Large intestine (tissue), 3 donors: Measurements from ENCODE around the gene SDSL. TPM values are rescaled to one million over a fixed set of nuclear protein-coding genes. Genes with fewer than 3 reads are reported as not detected.

ENCODE experiments used
- DNase-seq, 2 donors: peaks; one replicate each; pipeline versions ENCODE4 v3.0.0 to v3.0.0-alpha.2; 2013
- H3K27ac ChIP-seq: one replicate; pipeline ENCODE4 v1.5.1; 2013; ENCODE audit warnings: low read length
- H3K27me3 ChIP-seq: 2 replicates; pipeline ENCODE4 v1.6.1; 2013; ENCODE audit warnings: low read length; ENCODE audit not compliant: control insufficient read depth, insufficient read depth
- H3K36me3 ChIP-seq: 2 replicates; pipeline ENCODE4 v1.6.1; 2013; ENCODE audit warnings: low read length; ENCODE audit not compliant: control insufficient read depth, insufficient read depth
- H3K4me1 ChIP-seq: one replicate; pipeline ENCODE4 v1.6.1; 2013; ENCODE audit warnings: low read length; ENCODE audit not compliant: control insufficient read depth, insufficient read depth
- H3K4me3 ChIP-seq: one replicate; pipeline ENCODE4 v1.5.1; 2013; ENCODE audit warnings: low read length
- H3K9me3 ChIP-seq: one replicate; pipeline ENCODE4 v1.6.1; 2013; ENCODE audit warnings: mild to moderate bottlenecking, low read depth, low read length, moderate library complexity; ENCODE audit not compliant: control insufficient read depth
- WGBS: methylation state at CpG from one replicate; pipeline ENCODE4 v1.1.5; 2013; ENCODE audit warnings: low lambda C conversion rate; ENCODE audit not compliant: insufficient coverage; 5-methylcytosine and 5-hydroxymethylcytosine counted together
- polyA plus RNA-seq: library from polyadenylated mRNA; unstranded; fragments of 120-200 nt; gene quantifications from one replicate; pipeline ENCODE4 v1.2.1, GENCODE V29; 2013

Gene SDSL
- polyA plus RNA-seq, 1 donor: 17.4 TPM

DNA sequence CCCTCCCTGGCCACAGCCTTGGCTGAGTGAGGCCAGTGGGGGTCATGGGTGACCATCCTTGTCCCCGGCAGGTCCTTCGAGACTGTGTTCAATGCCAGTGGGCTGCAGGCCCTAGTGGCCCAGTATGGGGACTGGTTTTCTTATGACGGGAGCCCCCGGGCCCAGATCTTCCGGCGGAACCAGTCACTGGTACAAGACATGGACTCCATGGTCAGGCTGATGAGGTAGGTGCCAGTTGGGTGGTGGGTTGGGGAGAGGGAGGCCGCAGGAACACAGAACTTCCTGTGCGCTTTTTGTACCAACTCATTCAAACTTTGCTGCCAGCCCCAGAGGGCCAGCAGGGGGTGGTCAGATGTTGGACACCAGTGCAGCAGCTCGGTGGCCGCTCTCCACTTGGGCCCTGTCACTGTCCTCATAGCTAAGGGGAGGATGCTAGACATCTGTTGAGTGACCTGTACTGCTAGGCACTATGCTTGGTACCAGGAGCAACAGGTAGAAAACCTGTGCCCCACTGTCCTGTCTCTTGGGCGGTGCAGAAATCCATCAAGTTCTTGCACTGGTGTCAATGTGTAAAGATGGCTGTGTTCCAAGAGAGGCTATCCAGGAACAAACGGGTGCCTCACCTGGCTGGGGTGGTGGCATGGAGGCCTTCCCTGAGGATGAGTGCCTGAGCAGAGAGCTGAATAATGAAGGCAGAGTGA lies 35.2 kb upstream of the SDSL start:
- H3K27ac ChIP-seq: no peak overlapping the region
- H3K4me1 ChIP-seq: no peaks in the 10 kb centered on the region
- no peaks in the 10 kb centered on the region for H3K9me3 ChIP-seq
- H3K36me3 ChIP-seq: peaks cover 33% of the 10 kb centered on the region
- H3K27me3 ChIP-seq: no peaks in the 10 kb centered on the region
- WGBS: no CpG with 5 or more reads among the region's 12 CpGs
- DNase-seq: no peak
- no peak overlapping the region for H3K4me3 ChIP-seq

DNA sequence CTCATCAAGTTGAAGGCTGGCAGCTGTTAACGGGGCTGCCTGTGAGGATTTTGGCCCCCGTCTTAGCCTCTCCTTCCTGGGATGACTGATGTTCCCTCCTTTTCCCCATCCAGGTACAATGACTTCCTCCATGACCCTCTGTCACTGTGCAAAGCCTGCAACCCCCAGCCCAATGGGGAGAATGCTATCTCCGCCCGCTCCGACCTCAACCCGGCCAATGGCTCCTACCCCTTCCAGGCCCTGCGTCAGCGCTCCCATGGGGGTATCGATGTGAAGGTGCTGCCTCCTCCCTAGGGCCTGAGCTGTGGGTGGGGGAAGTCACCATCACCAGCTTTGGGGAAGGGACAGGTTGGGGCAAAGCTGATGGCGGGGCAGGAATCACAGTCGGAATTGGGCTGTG lies 34.5 kb upstream of the SDSL start:
- H3K27me3 ChIP-seq: no peaks in the 10 kb centered on the region
- WGBS: no CpG with 5 or more reads among the region's 11 CpGs
- peaks cover 33% of the 10 kb centered on the region for H3K36me3 ChIP-seq
- H3K27ac ChIP-seq: no peak overlapping the region
- no peaks in the 10 kb centered on the region for H3K9me3 ChIP-seq
- no peak for DNase-seq
- no peak overlapping the region for H3K4me3 ChIP-seq
- no peaks in the 10 kb centered on the region for H3K4me1 ChIP-seq

DNA sequence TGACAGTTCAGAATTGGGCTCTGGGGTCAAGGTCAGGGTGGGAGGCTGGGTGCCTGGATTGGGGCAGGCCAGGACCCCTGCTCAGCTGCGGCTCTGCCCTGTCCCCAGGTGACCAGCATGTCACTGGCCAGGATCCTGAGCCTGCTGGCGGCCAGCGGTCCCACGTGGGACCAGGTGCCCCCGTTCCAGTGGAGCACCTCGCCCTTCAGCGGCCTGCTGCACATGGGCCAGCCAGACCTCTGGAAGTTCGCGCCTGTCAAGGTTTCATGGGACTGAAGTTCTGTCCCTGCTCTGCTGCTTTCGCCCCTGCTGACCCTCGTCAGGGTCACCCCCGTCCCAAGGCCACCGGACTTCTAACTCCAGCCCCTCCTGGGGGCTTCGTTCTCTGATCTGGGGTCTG lies 33.8 kb upstream of the SDSL start:
- peaks cover 30% of the 10 kb centered on the region for H3K36me3 ChIP-seq
- H3K27ac ChIP-seq: no peak overlapping the region
- H3K4me3 ChIP-seq: no peak overlapping the region
- WGBS: no CpG with 5 or more reads among the region's 14 CpGs
- no peaks in the 10 kb centered on the region for H3K4me1 ChIP-seq
- no peaks in the 10 kb centered on the region for H3K27me3 ChIP-seq
- no peaks in the 10 kb centered on the region for H3K9me3 ChIP-seq
- DNase-seq: no peak

DNA sequence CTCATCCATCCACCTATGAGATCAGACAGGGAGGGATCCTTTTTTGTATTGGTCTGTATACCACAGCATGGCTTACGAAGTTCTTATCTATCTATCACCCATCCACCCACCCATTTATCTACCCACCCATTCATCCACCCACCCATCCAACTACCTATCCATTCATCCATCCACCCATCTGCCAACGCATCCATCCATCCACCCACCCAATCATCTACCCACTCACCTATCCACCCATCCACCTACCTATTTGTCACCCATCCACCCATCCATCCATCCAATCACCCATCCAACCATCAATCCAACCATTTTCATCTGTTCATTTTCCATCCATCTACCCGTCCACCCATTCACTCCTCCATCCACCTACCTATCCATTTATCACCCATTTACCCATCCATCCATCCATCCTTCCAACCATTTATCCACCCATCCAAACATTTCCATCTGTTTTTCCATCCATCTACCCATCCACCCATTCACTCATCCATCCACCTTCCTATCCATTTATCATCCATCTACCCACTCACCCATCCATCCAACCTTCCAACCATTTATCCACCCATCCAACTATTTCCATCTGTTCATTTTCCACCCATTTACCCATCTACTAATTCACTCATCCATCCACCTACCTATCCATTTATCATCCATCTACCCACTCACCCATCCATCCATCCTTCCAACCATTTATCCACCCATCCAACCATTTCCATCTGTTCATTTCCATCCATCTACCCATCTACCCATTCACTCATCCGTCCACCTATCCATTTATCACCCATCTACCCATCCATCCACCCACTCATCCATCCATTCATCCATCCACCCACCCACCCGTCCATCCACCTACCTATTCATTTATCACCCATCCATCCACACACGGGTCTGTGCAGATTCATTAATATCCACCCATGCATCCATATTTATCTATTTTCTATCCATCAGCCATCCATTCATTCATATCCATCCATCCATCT lies 31.8 kb upstream of the SDSL start:
- Histone ChIP-seq H3K4me1 (no peaks in the 10 kb centered on the region), H3K36me3 (peaks cover 21% of the 10 kb centered on the region)
- WGBS: 100% methylated on average over 6 of the region's 6 CpGs

DNA sequence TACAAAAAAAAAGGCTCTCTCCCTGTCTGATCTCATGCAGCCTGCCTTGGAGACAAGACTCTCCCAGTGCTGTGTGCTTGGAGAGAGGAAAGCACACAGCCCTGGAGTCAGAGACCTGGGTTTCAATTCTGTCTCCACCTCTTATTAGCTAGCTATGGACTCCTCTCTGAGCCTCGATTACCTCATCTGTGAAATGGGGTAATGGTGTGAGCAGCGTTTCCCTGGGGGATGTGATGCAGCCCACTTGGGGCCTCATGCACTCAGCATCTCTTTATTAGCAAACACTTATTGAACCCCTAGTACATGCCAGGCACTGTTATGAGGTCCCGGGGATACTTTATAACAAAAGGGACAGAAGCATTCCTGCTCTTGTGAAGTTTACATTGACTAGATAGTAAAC lies 31.0 kb upstream of the SDSL start:
- H3K27me3 ChIP-seq: no peaks in the 10 kb centered on the region
- H3K4me3 ChIP-seq: no peak overlapping the region
- no peaks in the 10 kb centered on the region for H3K9me3 ChIP-seq
- H3K36me3 ChIP-seq: peaks cover 18% of the 10 kb centered on the region
- WGBS: no CpG with 5 or more reads among the region's 3 CpGs
- H3K27ac ChIP-seq: no peak overlapping the region
- no peaks in the 10 kb centered on the region for H3K4me1 ChIP-seq
- DNase-seq: no peak

More for the DNA sequence above, 31.8 kb upstream of the SDSL start:
- no peak for DNase-seq
- no peak overlapping the region for H3K27ac ChIP-seq
- H3K27me3 ChIP-seq: no peaks in the 10 kb centered on the region
- H3K9me3 ChIP-seq: no peaks in the 10 kb centered on the region
- H3K4me3 ChIP-seq: no peak overlapping the region

DNA sequence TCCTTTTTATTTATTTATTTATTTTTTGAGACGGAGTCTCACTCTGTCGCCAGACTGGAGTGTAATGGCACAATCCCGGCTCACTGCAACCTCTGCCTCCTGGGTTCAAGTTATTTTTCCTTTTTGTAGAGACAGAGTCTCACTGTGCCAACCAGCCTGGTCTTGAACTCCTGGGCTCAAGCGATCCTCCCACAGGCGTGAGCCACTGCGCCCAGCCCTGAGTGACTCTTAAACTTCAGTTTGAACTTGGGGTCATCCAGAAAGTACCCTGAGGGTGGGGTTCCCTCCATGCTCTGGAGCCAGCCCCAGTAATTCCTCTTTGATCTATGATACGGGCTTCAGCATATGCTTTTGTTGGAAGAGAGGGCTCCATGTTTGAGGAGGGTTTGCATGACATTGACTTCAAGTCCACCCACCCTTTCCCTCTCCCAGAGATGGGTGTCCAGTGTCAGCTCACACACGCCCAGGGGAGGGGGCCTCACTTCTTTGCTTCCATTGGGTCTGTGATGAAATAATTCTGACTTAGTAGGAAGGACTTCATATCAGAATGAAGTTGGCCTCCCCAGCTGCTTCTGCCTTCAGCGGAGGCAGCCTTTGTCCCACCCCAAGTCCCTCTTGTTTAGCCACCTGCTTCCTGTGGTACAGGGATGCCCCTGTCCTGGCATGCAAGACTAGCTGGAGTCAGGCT lies 30.4 kb upstream of the SDSL start:
- H3K27ac ChIP-seq: no peak overlapping the region
- no peaks in the 10 kb centered on the region for H3K9me3 ChIP-seq
- H3K36me3 ChIP-seq: peaks cover 18% of the 10 kb centered on the region
- H3K4me3 ChIP-seq: no peak overlapping the region
- H3K4me1 ChIP-seq: no peaks in the 10 kb centered on the region
- WGBS: no CpG with 5 or more reads among the region's 9 CpGs
- no peak for DNase-seq
- H3K27me3 ChIP-seq: no peaks in the 10 kb centered on the region

DNA sequence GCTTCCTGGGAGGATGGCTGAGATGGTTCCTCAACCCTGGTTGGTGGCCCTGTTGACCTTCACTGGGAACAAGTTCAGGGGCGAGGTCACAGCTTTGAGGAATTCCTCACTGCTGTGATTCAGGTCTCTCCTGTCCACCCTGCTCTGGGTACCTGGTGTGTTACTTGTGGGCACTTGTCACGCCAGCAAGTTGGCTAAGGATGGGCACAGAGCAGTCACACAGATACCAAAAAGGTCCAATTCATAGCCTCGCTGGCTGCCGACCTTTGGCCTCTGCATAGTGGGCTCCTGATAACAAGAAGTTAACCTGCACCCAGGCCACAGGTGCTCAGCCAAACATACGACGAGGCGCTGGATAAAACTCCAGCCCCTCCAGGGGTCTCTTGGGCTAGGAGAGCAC lies 29.7 kb upstream of the SDSL start:
- H3K36me3 ChIP-seq: peaks cover 16% of the 10 kb centered on the region
- no peaks in the 10 kb centered on the region for H3K4me1 ChIP-seq

DNA sequence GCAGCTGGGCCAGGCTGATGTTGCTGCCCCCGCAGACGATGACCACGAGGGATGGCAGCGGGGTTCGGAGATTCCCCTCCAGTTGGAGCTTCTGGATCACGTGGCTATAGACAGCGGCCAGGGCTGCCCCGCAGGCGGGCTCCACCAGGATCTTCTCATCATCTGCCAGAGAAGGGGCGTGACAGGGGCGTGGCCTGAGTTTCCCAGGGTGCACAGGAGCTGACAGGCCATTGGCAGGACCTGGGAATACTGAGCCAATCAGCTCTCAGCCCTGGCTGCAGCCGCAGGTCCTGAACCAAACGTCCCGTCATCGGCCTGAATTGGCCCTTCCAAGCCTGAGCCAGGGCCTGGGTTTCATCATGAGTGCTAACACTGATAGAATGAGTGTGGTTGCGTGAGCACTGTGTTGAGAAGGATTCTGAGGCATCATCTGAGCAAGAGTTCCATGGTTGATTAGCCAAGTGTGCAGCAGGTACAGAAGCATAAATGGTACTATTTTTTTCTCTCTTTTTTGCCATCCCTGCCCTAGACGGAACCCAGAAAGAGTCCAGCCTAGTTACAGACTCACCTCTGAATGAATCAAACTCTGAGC lies 29.1 kb upstream of the SDSL start:
- no peak for DNase-seq
- WGBS: no CpG with 5 or more reads among the region's 17 CpGs
- Histone ChIP-seq H3K4me3 (no peak overlapping the region), H3K27me3 (peaks cover 10% of the 10 kb centered on the region), H3K4me1 (no peaks in the 10 kb centered on the region), H3K36me3 (peaks cover 12% of the 10 kb centered on the region), H3K9me3 (no peaks in the 10 kb centered on the region), H3K27ac (no peak overlapping the region)

More for the DNA sequence above, 29.7 kb upstream of the SDSL start:
- H3K27me3 ChIP-seq: peaks cover 6% of the 10 kb centered on the region
- WGBS: no CpG with 5 or more reads among the region's 7 CpGs
- H3K4me3 ChIP-seq: no peak overlapping the region
- H3K27ac ChIP-seq: no peak overlapping the region
- no peaks in the 10 kb centered on the region for H3K9me3 ChIP-seq
- DNase-seq: no peak

DNA sequence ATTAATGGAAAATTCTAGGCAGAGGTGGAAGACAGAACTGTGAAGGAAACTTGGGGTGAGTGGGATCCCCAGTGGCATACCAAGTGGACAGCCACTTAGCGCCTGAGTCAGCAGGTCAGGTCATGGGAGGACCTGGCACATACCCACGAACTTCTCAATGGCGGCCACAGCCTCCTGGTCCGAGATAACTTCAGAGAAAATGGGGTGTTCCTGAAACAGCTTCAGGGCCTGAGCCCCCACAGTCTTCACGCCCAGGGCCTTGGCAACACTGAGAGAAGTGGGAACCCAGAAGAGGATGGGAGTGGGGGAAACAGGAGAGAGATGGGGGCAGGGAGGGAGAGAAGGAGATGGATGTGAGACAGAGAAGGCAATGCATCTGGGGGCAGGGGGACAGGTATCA lies 28.4 kb upstream of the SDSL start:
- Histone ChIP-seq H3K9me3 (no peaks in the 10 kb centered on the region), H3K27ac (no peak overlapping the region), H3K36me3 (peaks cover 8% of the 10 kb centered on the region), H3K27me3 (peaks cover 12% of the 10 kb centered on the region), H3K4me3 (no peak overlapping the region), H3K4me1 (no peaks in the 10 kb centered on the region)
- WGBS: no CpG with 5 or more reads among the region's 5 CpGs
- DNase-seq: no peak

DNA sequence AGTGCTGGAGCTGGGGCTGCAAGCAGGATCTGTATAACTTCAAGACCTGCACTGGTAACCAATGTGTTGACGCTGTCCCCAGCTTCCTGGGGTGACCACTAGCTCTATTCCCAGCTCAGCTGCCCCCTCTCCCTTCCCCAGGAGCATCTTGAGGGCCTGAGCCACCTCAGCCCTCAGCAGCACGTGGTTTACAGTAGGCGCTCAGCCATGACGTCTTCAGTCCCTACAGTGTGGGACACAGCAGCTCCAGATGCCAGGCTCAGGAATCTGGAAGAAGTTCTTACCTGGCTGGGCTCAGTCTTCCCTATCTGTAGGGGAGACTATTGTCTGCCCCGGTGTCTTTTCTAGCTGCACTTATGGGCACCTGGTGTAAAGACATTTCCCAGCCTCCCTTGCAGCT lies 27.1 kb upstream of the SDSL start:
- DNase-seq: no peak
- Histone ChIP-seq H3K4me3 (no peak overlapping the region), H3K4me1 (no peaks in the 10 kb centered on the region), H3K36me3 (peaks cover 5% of the 10 kb centered on the region), H3K27ac (no peak overlapping the region), H3K9me3 (no peaks in the 10 kb centered on the region), H3K27me3 (peaks cover 12% of the 10 kb centered on the region)
- WGBS: no CpG with 5 or more reads among the region's 5 CpGs
